Measurements from ENCODE around the gene ID4.

The ID4 gene

DNA sequence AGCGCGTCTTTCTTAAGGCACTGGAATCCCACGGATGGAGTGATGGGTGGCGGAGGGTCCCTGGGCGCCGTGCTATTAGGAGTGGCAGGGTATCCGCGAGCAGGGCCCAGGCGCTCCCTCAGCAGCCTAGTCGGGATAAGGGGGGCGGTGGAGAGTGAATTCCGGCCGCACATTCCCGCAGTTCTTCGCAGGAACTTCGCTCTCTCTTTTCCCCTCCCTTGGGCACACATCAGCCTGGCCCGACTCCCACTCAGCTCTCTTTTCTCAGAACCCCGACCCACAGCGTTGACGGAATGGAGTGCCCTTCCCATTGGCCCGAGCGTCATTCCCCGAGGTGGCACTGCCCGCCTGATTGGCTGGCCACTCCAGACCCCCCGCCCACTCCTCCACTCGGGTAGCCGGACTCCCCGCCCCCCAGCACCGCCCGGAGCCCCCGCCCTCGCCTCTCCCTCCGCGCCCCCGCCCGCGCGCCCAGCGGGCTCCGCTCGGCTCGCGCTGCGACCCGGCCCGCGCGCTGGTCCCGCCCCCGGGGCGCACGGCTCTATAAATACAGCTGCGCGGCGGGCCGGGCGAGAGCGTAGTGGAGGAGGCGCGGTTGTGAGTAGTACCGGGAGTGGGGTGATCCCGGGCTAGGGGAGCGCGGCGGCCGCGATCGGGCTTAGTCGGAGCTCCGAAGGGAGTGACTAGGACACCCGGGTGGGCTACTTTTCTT is at the start of gene ID4:
Gene ID4, plus strand, starts transcription at position 572 of the 712 bp plus-strand sequence. CDS start 385 bp downstream, outside the sequence.
- DNase-seq, result no peak

GRCh38 chr6:19788686-19789085 is 48.5 kb upstream of the ID4 start:
- DNase-seq, result no peak

- no peak for DNase-seq
These were observed 47.9 kb upstream of the ID4 start for GRCh38 chr6:19789100-19789803.

GRCh38 chr6:19791267-19791666 is 45.9 kb upstream of the ID4 start:
- no peak for DNase-seq

- no peak for DNase-seq
These were observed 42.0 kb upstream of the ID4 start for GRCh38 chr6:19795211-19795610.

DNA sequence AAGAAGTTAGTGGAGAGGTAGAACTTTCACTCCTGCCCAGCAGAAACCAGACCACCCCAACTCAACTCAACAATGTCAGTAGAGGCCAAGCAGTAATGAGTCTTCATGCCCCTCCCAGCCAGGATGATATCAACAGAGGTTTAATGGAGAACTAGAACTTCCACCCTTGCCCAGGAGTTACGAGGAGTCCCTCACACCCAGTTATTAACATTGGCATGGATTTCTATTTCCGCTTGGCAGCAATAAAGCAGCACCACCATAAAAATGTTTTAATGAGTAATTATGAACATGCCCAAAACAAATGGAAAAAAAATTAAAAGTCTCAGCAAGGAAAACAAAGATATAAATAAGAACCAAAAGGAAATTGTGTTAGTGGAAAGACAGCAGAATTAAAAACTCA is 40.7 kb upstream of the ID4 start:
- DNase-seq, result no peak

GRCh38 chr6:19798362-19798761 is 38.8 kb upstream of the ID4 start:
- DNase-seq, result no peak

DNA sequence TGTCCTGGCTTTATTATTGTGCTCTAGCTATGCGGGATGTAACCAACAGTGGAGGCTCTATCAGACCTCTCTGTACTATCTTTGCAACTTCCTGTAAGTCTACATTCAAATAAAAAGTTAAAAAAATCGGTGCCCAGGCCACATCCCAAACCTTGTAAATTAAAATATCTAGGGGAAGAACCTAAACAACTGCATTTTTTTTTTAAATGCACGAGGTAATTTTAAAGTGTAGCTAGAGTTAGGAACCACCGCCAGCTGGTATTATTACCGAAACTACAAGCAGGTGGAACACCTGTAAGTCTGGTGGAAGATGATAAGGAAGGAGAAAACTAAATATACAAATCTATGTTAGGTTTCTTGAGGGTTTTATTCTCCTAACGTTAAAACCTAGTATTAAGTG is 34.5 kb upstream of the ID4 start:
- DNase-seq, result no peak

- no peak for DNase-seq
These were observed 33.6 kb upstream of the ID4 start for GRCh38 chr6:19803331-19804204.

GRCh38 chr6:19804205-19805128 is 32.7 kb upstream of the ID4 start:
- no peak for DNase-seq

GRCh38 chr6:19805129-19805481 is 32.1 kb upstream of the ID4 start:
- DNase-seq, result no peak

DNA sequence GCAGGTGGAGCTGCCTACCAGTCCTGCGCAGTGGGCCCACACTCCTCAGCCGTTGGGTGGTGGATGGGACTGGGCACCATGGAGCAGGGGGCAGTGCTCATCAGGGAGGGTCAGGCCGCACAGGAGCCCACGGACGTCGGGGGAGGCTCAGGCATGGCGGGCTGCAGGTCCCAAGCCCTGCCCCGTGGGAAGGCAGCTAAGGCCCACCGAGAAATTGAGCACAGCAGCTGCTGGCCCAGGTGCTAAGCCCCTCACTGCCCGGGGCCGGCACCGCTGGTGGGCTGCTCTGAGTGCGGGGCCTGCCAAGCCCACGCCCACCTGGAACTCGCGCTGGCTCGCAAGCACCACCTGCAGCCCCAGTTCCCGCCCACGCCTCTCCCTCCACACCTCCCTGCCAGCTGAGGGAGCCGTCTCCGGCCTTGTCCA is 30.2 kb upstream of the ID4 start:
- DNase-seq, result no peak

DNA sequence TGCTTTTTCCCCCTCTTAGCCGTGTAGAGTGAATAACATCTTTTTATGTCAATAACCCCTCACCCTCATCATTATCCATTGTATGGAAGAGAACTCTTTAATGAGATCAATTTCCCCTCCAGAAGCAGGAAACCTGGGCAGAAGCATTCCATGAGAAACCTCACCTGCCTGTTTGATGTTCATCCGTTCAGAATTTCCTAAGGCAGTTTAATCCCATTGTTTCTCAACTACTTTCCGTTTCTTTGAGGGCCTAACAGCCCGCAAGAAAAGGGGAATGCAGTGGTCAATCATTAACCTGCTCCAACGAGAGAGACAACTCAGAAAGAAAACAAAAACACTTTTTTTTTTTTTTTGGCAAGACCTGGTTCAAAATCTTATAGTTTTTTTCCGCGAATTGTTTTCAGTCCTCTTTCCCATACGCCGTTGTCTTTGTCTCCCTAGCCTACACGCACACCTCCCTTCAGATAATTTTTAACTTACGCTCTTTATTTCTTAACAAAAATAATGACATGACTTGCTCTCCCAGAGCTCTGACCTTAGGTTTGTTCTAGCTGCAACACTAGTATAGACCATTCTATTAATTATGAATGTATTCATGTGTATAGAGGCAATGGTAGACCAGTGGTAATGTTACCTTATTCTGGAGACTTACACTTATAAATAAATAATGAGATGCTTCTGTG is 25.6 kb upstream of the ID4 start:
- DNase-seq, result no peak

DNA sequence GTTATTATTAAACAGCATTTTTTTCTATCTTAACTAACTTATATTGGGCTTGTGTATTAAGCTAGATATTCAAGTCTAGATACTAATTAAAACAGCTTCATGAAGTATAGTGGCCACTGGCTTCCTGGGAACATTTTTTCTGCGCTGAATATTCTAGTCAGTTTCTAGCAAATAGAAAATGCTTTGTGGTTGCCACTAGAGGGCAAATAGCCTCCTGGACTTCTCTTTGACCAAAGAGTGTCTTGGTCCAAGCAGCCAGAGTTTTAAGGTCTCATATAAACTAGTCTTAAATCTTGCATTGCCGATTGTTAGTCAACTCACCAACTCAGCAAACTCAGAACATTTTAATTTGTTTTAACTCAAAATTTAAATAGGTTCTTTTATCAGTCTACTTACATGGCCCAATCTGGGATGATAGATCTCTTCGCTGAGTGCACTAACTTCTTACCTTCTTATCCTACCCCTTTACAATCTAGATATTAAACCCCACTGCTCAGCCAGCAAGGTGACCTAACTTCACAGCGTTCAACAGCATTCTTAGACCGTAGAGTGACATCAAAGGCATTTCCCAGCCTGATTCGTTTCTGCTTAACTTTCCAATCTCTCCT is 24.6 kb upstream of the ID4 start:
- DNase-seq, result no peak

- DNase-seq, result no peak
These were observed 18.4 kb upstream of the ID4 start for GRCh38 chr6:19818805-19819204.

GRCh38 chr6:19824058-19824807 is 12.9 kb upstream of the ID4 start:
- DNase-seq, result no peak

GRCh38 chr6:19827247-19827646 is 9.9 kb upstream of the ID4 start:
- no peak for DNase-seq

DNA sequence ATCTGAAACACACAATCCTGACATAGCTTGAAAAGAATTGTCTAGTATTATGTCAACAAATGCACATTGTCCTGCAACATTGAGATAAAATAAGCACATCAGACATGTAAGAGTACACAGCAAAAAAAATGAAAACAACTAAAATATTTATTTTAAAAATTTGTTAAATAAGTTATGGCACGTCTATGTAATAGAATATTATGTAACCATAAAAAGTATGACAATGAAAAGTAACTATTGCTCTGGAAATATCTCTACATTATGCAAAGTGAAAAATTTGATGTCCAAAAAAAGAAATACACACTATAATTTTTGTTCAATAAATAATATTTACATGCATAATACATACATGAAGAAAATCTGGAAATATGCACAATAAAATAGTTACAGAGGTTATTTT is 9.3 kb upstream of the ID4 start:
- DNase-seq, result no peak

DNA sequence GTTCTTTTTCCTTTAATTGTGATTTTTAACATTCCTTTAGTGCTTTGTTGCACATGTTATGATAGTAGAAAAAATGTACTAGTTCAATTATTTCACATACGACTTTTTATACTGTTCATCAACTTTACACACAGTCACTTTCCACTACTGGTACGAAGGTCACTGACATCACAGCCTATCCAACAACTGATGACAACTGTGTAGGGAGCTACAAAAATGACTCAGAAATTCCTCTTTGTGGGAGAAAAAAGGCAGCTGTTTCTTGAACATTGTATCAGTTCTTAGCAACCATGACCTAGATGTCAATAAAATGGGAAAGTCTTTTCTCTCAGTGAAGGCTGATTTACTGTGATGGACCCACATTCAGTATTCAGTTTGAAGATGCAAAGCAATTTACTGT is 7.0 kb upstream of the ID4 start:
- DNase-seq, result no peak

- no peak for DNase-seq
These were observed 5.8 kb upstream of the ID4 start for GRCh38 chr6:19831358-19831757.

DNA sequence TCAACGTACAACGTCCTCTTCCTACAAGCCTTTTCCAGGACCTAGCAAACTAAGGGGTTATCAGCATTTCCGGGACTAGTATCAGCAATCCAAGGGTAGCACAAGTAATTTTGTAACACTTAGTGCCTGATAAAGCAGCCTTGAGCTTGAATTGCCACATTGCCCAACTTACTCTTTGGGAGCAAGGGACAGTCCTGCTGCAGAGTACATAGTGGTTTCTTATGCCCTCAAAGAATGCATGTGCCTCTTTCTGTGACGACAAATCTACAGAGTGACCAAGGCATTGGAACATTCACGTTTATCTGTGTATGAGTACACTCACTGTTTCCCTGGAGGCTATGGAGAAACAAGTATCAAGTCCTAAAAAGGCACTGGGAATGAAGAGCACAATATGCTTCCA is 3.2 kb upstream of the ID4 start:
- no peak for DNase-seq

Data from NK-92 treated with Interleukin-12 subunit alpha and Interleukin-12 subunit beta, amount 100 ng/mL, for 24 hours (cell line).